K562 (cell line): Measurements from ENCODE around the gene P3H4. TPM values are rescaled to one million over a fixed set of nuclear protein-coding genes. Genes with fewer than 3 reads are reported as not detected.

Experiments used
- CCNT2 ChIP-seq: IDR thresholded peaks from 2 replicates; pipeline ENCODE4 v1.6.1; 2011; ENCODE audit warnings: borderline replicate concordance, low read depth, mild to moderate bottlenecking, moderate library complexity, mixed read lengths, low read length; ENCODE audit not compliant: insufficient read length; ENCODE audit errors: extremely low read depth
- CTBP1 ChIP-seq: fragments of 450-650 bp; IDR thresholded peaks from 2 replicates; pipeline ENCODE4 v1.6.1; 2016; ENCODE audit warnings: borderline replicate concordance
- EP300 ChIP-seq: IDR thresholded peaks from 2 replicates; pipeline ENCODE4 v1.6.1; 2012; ENCODE audit warnings: low read length, improper control_type of control experiment
- GATAD2A ChIP-seq: fragments of 450-650 bp; IDR thresholded peaks from 2 replicates; pipeline ENCODE4 v1.6.1; 2017
- MTA1 ChIP-seq: fragments of 450-650 bp; IDR thresholded peaks from 2 replicates; pipeline ENCODE4 v1.6.1; 2017; ENCODE audit warnings: borderline replicate concordance
- PRPF4 ChIP-seq: fragments of 200-400 bp; formaldehyde crosslinking; IDR thresholded peaks from one replicate; pipeline ENCODE4 v1.6.1; 2017; ENCODE audit warnings: low read length, low read depth, mild to moderate bottlenecking; ENCODE audit not compliant: insufficient read depth, poor library complexity, severe bottlenecking
- RAD21 ChIP-seq, 2 experiments: fragments of 250-450 bp in 1 of 2; fragments of 450-650 bp in 1 of 2; sonication (Bioruptor Pico) in 1 of 2; formaldehyde crosslinking in 1 of 2; IDR thresholded peaks in 1 of 2; conservative IDR thresholded peaks in 1 of 2; 2 replicates each; pipeline versions ENCODE4 v1.4.0 to v1.8.0; 2020 to 2022; ENCODE audit warnings: mild to moderate bottlenecking in 2 of 2, moderate library complexity in 1 of 2
- TSC22D4 ChIP-seq: fragments of 450-650 bp; IDR thresholded peaks from 2 replicates; pipeline ENCODE4 v1.6.1; 2016; ENCODE audit warnings: missing genetic modification characterization, missing biosample characterization, control low read depth
- ZNF134 ChIP-seq: fragments of 250-450 bp; sonication (Bioruptor Pico); conservative IDR thresholded peaks from 2 replicates; pipeline ENCODE4 v1.4.0; 2020
- ZNF263 ChIP-seq: sonication (generic); formaldehyde crosslinking; IDR thresholded peaks from 2 replicates; pipeline ENCODE4 v1.8.0; 2022; ENCODE audit warnings: mild to moderate bottlenecking, missing genetic modification reagents, borderline replicate concordance
- polyA plus RNA-seq, 8 experiments: library from polyadenylated mRNA; depleted of rRNA in 4 of 8; stranded (reverse) in 5 of 8; unstranded in 3 of 8; fragments of >200 nt; fragmentation: Nextera tagmentation in 2 of 8; fragmentation: Illumina TruSeq in 1 of 8; extraction: Ambion mirVana in 2 of 8; extraction: Trizol in 1 of 8; gene quantifications; 2 replicates each; pipeline versions ENCODE4 v1.2.1 to v1.2.3, GENCODE V29; 2011 to 2014; ENCODE audit warnings: inconsistent platforms in 1 of 8, missing spikeins in 1 of 8
- total RNA-seq, 7 experiments: library from RNA; depleted of rRNA in 6 of 7; stranded (reverse); fragments of >200 nt in 6 of 7; fragmentation: Illumina TruSeq in 2 of 7; extraction: Trizol in 2 of 7; gene quantifications; 2 replicates each; pipeline versions ENCODE4 v1.2.1 to v1.2.3, GENCODE V29; 2011 to 2021; ENCODE audit warnings: low replicate concordance in 1 of 7
- TF ChIP-seq, protein P1 (sequence below): fragments of 450-650 bp; IDR thresholded peaks from 2 replicates; pipeline ENCODE4 v1.6.1; 2016; ENCODE audit warnings: mild to moderate bottlenecking, moderate library complexity
- TF ChIP-seq, protein P2 (sequence below), 2 experiments: fragments of 150-350 bp in 1 of 2; IDR thresholded peaks; 2 replicates each; pipeline ENCODE4 v1.6.1; 2012 to 2016; ENCODE audit warnings: low read depth in 2 of 2, low read length in 2 of 2, mild to moderate bottlenecking in 1 of 2, moderate library complexity in 1 of 2

P3H4 gene
- total and polyA plus RNA-seq, 9 of the 15 experiments (the other 6 are each of a cell fraction or from before 2014, with no cell fraction given) = 0.10 to 3.7 (median 1.0) TPM

DNA sequence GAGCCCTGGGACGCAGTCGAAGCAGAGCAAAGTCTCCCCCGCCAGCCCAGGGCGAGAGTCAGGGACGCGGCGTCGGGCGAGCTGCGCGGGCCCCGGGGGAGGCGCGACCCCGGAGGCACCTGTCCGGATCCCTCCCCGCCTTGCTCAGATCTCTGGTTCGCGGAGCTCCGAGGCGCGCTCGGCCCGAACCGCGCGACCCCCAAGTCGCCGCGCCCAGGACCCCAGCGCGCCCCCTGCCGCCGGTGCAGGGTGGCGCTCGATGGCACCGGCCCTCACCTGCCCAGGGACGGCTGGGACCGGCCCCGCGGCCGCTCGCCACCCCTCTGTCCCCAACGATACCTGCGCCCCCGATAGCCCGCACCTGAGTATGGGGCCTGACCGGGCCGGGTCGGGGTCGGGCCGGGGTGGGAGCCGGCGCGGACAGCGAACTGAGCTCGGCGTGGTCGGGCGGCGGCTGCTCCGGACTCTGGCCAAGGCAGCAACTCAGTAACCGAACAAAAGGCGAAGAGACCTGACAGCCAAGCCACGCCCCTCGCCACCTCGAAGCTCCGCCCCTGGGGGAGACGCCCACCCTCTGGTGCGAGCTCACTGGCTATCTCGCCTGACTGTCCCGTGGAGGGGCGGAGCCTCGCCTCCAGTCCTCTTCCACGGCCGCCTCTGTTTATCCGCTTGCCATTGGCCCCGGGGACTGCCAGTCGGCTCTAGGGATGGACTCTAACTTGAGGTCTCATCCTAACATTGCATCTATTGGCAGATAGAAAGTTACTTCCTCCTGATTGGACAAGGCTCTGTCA lies 25.3 kb downstream of the P3H4 start, which contains the start of gene JUP (continued):
- TF ChIP-seq, protein P1, sequence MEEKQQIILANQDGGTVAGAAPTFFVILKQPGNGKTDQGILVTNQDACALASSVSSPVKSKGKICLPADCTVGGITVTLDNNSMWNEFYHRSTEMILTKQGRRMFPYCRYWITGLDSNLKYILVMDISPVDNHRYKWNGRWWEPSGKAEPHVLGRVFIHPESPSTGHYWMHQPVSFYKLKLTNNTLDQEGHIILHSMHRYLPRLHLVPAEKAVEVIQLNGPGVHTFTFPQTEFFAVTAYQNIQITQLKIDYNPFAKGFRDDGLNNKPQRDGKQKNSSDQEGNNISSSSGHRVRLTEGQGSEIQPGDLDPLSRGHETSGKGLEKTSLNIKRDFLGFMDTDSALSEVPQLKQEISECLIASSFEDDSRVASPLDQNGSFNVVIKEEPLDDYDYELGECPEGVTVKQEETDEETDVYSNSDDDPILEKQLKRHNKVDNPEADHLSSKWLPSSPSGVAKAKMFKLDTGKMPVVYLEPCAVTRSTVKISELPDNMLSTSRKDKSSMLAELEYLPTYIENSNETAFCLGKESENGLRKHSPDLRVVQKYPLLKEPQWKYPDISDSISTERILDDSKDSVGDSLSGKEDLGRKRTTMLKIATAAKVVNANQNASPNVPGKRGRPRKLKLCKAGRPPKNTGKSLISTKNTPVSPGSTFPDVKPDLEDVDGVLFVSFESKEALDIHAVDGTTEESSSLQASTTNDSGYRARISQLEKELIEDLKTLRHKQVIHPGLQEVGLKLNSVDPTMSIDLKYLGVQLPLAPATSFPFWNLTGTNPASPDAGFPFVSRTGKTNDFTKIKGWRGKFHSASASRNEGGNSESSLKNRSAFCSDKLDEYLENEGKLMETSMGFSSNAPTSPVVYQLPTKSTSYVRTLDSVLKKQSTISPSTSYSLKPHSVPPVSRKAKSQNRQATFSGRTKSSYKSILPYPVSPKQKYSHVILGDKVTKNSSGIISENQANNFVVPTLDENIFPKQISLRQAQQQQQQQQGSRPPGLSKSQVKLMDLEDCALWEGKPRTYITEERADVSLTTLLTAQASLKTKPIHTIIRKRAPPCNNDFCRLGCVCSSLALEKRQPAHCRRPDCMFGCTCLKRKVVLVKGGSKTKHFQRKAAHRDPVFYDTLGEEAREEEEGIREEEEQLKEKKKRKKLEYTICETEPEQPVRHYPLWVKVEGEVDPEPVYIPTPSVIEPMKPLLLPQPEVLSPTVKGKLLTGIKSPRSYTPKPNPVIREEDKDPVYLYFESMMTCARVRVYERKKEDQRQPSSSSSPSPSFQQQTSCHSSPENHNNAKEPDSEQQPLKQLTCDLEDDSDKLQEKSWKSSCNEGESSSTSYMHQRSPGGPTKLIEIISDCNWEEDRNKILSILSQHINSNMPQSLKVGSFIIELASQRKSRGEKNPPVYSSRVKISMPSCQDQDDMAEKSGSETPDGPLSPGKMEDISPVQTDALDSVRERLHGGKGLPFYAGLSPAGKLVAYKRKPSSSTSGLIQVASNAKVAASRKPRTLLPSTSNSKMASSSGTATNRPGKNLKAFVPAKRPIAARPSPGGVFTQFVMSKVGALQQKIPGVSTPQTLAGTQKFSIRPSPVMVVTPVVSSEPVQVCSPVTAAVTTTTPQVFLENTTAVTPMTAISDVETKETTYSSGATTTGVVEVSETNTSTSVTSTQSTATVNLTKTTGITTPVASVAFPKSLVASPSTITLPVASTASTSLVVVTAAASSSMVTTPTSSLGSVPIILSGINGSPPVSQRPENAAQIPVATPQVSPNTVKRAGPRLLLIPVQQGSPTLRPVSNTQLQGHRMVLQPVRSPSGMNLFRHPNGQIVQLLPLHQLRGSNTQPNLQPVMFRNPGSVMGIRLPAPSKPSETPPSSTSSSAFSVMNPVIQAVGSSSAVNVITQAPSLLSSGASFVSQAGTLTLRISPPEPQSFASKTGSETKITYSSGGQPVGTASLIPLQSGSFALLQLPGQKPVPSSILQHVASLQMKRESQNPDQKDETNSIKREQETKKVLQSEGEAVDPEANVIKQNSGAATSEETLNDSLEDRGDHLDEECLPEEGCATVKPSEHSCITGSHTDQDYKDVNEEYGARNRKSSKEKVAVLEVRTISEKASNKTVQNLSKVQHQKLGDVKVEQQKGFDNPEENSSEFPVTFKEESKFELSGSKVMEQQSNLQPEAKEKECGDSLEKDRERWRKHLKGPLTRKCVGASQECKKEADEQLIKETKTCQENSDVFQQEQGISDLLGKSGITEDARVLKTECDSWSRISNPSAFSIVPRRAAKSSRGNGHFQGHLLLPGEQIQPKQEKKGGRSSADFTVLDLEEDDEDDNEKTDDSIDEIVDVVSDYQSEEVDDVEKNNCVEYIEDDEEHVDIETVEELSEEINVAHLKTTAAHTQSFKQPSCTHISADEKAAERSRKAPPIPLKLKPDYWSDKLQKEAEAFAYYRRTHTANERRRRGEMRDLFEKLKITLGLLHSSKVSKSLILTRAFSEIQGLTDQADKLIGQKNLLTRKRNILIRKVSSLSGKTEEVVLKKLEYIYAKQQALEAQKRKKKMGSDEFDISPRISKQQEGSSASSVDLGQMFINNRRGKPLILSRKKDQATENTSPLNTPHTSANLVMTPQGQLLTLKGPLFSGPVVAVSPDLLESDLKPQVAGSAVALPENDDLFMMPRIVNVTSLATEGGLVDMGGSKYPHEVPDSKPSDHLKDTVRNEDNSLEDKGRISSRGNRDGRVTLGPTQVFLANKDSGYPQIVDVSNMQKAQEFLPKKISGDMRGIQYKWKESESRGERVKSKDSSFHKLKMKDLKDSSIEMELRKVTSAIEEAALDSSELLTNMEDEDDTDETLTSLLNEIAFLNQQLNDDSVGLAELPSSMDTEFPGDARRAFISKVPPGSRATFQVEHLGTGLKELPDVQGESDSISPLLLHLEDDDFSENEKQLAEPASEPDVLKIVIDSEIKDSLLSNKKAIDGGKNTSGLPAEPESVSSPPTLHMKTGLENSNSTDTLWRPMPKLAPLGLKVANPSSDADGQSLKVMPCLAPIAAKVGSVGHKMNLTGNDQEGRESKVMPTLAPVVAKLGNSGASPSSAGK = no peak
- TF ChIP-seq, protein P2, sequence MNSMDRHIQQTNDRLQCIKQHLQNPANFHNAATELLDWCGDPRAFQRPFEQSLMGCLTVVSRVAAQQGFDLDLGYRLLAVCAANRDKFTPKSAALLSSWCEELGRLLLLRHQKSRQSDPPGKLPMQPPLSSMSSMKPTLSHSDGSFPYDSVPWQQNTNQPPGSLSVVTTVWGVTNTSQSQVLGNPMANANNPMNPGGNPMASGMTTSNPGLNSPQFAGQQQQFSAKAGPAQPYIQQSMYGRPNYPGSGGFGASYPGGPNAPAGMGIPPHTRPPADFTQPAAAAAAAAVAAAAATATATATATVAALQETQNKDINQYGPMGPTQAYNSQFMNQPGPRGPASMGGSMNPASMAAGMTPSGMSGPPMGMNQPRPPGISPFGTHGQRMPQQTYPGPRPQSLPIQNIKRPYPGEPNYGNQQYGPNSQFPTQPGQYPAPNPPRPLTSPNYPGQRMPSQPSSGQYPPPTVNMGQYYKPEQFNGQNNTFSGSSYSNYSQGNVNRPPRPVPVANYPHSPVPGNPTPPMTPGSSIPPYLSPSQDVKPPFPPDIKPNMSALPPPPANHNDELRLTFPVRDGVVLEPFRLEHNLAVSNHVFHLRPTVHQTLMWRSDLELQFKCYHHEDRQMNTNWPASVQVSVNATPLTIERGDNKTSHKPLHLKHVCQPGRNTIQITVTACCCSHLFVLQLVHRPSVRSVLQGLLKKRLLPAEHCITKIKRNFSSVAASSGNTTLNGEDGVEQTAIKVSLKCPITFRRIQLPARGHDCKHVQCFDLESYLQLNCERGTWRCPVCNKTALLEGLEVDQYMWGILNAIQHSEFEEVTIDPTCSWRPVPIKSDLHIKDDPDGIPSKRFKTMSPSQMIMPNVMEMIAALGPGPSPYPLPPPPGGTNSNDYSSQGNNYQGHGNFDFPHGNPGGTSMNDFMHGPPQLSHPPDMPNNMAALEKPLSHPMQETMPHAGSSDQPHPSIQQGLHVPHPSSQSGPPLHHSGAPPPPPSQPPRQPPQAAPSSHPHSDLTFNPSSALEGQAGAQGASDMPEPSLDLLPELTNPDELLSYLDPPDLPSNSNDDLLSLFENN (IDR thresholded peaks at IDR 0.05; ENCODE audit: low read depth in 2 of 2, low read length in 2 of 2) = no peak
- TF ChIP-seq GATAD2A (peak; percentile 73; the same call in 1 of the 2 replicates), PRPF4 (no peak), RAD21 (CRISPR knock-in tag; conservative IDR thresholded peaks at IDR 0.05 in 1 of 2, IDR thresholded peaks at IDR 0.05 in 1 of 2) (peak in 1 of 2 experiments; percentile 59; a peak in 2 of 4 replicates), CTBP1 (peak; percentile 89), MTA1 (no peak), CCNT2 (peak; percentile 36), ZNF263 (CRISPR knock-in tag) (peak; percentile 29; the same call in 1 of the 2 replicates), TSC22D4 (tag) (no peak), ZNF134 (peak; percentile 79; the same call in 1 of the 2 replicates), EP300 (no peak)
